Glomerular endothelial cell (primary cell): Measurements from ENCODE around the gene SH2D1A. TPM values are rescaled to one million over a fixed set of nuclear protein-coding genes. Genes with fewer than 3 reads are reported as not detected.

Experiments
- DNase-seq: peaks from one replicate; pipeline ENCODE4 v3.0.0-alpha.2; 2011; ENCODE audit warnings: low read depth, low spot score; ENCODE audit errors: extremely low read depth
- total RNA-seq: library from RNA; depleted of rRNA; stranded (reverse); fragments of >200 nt; gene quantifications from 2 replicates; pipeline ENCODE4 v1.2.3, GENCODE V29; 2015

The SH2D1A gene
- total RNA-seq, 1 donor from 2014 or later: not detected

GRCh38 chrX:124415115-124415800 lies 68.9 kb downstream of the SH2D1A start:
- DNase-seq: no peak

- no peak for DNase-seq
Observed at GRCh38 chrX:124421898-124422655, 75.7 kb downstream of the SH2D1A start.

Other genes starting within 250 kb of the SH2D1A start
- gene TEX13D, start 13.9 kb upstream of the SH2D1A start, total RNA-seq: not detected in 2 replicates